A549 treated with CORT108297 at 1 μM for 4 hours (cell line): Measurements from ENCODE around the gene LRRFIP1. TPM values are rescaled to one million over a fixed set of nuclear protein-coding genes. Genes with fewer than 3 reads are reported as not detected.

Experiments
- total RNA-seq: library from RNA; stranded (reverse); fragments of 200-300 nt; extraction: Qiagen RNA extraction; gene quantifications from 5 replicates; pipeline ENCODE4 v1.2.3, GENCODE V29; 2022

Gene LRRFIP1, protein sequence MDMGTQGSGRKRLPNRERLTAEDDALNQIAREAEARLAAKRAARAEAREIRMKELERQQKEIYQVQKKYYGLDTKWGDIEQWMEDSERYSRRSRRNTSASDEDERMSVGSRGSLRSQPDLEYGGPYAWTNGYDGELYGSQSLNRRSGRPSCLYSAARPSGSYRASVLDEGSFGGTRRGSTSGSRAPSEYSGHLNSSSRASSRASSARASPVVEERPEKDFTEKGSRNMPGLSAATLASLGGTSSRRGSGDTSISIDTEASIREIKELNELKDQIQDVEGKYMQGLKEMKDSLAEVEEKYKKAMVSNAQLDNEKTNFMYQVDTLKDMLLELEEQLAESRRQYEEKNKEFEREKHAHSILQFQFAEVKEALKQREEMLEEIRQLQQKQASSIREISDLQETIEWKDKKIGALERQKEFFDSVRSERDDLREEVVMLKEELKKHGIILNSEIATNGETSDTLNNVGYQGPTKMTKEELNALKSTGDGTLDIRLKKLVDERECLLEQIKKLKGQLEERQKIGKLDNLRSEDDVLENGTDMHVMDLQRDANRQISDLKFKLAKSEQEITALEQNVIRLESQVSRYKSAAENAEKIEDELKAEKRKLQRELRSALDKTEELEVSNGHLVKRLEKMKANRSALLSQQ
- 67.2 to 99.4 TPM (median 91.1 TPM) in 5 replicates for total RNA-seq

DNA sequence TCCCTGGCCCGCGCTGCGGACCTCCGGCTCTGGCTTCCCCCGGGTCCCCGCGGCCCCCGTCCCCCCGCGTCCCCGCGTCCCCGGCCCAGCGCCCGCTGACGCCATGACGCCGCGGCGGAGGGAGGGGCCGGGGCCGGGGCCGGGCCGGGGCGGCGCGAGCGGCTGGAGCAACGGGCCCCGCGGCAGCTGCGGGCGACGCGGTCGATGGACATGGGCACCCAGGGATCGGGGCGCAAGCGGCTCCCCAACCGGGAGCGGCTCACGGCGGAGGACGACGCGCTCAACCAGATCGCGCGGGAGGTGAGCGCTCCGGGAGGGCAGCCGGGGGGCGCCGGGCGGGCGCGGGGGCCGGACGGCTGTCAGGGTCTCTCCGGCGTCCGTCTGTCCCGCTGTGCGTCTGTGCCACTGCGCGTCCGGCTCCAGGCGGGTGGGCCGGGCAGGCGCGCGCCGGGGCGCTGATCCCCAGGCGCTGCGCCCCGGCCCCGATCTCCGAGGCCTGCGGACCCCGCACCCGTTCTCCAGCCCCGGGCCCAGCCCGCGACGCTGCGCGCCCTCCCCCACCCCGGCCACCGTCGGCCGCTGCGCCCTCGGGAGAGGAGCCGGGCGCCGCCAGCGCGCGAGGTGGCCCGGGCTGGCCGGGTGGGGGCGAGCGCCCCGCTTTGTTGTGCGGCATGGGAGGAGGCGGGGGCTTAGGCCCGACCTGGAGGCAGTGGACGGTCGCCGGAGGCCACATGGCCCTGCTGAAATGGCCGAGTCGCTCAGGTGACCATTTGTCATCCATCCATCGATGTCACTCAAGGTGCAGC, at the start of gene LRRFIP1:
LRRFIP1 (plus strand) TSS at position 147 of the 806 bp plus-strand sequence; CDS start at position 205, 58 bp downstream.

DNA sequence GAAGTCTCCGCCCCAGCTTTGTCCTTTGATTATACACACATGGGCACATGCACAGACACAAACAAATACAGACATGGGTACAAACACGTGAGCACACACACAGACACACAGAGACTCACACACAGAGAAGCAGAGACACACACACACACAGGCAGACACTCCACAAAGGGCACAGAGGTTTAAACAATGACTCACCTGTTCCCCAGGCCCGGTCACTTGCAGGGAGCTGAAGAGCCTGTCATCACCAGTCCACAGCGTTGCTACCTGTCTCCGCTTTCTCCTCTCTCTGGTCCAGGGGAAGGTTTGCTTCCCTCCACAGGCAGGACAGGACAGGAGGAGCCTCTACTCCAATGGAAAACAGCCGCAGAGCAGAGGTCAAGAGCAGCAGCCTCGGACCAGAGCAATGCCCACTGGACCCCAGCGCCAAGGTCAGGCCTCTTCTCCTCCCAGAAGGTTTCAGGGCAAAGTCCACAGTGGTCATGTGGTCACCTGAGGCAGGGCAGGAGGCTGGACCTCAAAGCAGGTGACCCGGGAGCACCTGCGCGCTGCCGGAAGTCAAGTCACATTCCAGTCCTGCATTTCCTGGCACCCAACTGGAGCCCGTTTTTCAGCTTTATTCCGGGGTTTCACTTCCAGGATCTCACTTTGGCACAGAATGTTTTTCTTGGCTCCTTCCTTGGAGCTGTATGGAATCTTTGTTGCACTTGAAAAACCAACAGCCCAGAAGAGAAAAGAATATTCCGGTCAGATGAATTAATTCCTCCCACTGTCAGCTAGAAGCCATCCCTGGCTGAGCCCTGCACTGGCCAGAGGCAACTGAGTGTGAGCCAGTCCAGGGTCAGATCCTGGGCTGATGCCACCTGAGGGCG, 36.9 kb upstream of the LRRFIP1 start, which contains the start of gene RAB17:
RAB17 (minus strand) TSS at position 463 of the 869 bp plus-strand sequence. CDS start 4,580 bp downstream, outside the sequence.

DNA sequence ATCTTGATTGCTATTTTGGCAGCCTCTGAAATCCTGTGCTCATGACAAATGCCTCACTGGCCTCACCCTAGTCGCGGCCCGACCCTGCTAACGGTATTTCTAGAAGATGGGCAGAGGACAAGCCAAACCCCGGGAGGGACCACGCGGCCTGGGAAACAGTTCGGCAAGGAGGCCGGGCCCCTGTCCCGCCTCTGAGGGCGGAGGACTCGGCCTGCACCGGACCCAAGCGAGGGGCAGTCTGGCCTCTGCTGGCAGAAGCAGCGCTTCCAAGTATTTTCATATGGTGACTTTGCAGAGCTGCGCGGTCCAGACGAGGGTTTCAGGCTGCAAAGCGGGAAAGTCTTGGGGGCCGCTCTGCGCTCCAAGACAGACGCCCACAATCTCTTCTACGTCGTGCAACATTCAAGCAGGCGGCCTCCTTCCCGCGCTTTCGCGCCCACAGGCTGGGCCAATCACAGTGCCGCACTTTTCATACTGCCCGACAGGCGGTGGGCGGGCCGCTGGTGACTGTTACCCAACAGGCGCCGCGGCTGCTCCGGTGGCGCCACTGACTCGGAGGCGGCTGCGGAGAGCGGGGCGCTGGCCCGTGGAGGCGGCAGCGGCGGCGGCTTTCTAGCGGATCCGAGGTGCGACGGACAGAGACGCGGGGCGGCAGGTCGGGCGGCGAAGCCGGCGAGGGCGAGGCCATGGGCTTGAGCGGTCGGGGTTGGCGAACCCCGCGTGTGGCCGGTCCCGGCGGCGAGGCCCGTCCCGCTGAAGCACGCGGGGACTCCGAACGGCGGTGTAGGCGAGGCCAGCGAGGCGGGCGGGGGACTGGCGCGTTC, 171.1 kb downstream of the LRRFIP1 start, which contains the start of gene RBM44:
RBM44 (plus strand) TSS at position 544 of the 824 bp plus-strand sequence. CDS start 14,831 bp downstream, outside the sequence.

Other genes starting within 250 kb of the LRRFIP1 start
- gene COL6A3, start 213.4 kb upstream of the LRRFIP1 start, total RNA-seq, result 0.07 to 0.20 TPM (median 0.09 TPM) in 5 replicates
- 251 to 312 TPM (median 290 TPM) in 5 replicates for gene MLPH, start 140.3 kb upstream of the LRRFIP1 start, total RNA-seq
- not detected in 5 replicates for gene PRLH, start 61.0 kb upstream of the LRRFIP1 start, total RNA-seq
- gene RAB17, start 36.9 kb upstream of the LRRFIP1 start, total RNA-seq, result 0.13 to 0.28 TPM (median 0.18 TPM) in 4 of 5 replicates, not detected in the other
- gene RBM44, start 171.2 kb downstream of the LRRFIP1 start, total RNA-seq, result 0.12 to 0.24 TPM (median 0.17 TPM) in 5 replicates
- gene RAMP1, start 232.0 kb downstream of the LRRFIP1 start, total RNA-seq, result 0.32 TPM in 1 of 5 replicates, not detected in the others